ENCODE measurements around the gene TRIM29. TPM values are rescaled to one million over a fixed set of nuclear protein-coding genes. Genes with fewer than 3 reads are reported as not detected.

The TRIM29 gene
- total and polyA plus RNA-seq, 2 of the 4 experiments (the other 2 are of a cell fraction), result not detected

- whole genome bisulfite sequencing, 2 experiments (ENCODE audit: extremely low coverage in 2 of 2, insufficient read length in 1 of 2), result 0% methylated on average over 1 of the region's 6 CpGs; no CpG with 5 or more reads in 1 of the 2 experiments
- no peak overlapping the region for H3K18ac ChIP-seq (ENCODE audit: low read depth, low read length)
- no peaks in the 10 kb centered on the region for H3K9me1 ChIP-seq (ENCODE audit: insufficient read depth, low read length)
- dilution Hi-C loops (cut with HindIII; ENCODE audit: low sequenced_read_pairs, unreplicated experiment), result no loop called here
- peaks cover 58% of the 10 kb centered on the region; the same call in 1 of the 2 replicates for H3K27me3 ChIP-seq (ENCODE audit: control insufficient read depth, insufficient read depth, low read length)
- ChIA-PET POLR2A (ENCODE audit: unreplicated experiment) (no interaction called here), CTCF (no interaction called here)
- H2BK120ac ChIP-seq (ENCODE audit: low read depth, low read length), result no peak overlapping the region
- no peak overlapping the region for H3K4me3 ChIP-seq (ENCODE audit: insufficient read depth, low read depth, low read length)
- intact Hi-C loops (cut with micrococcal nuclease), result no loop called here
- no peak overlapping the region for H3K14ac ChIP-seq (replicated peaks; ENCODE audit: low read depth, low read length)
- H3K23ac ChIP-seq (ENCODE audit: low read depth, low read length), result no peak overlapping the region
- no peak overlapping the region for H4K8ac ChIP-seq (ENCODE audit: low read depth in 2 of 2, low read length in 2 of 2)
- H3K9ac ChIP-seq (ENCODE audit: low read depth, low read length), result no peak overlapping the region
- no peak overlapping the region for H4K91ac ChIP-seq (ENCODE audit: insufficient read depth, low read depth, low read length)
- H3K9me3 ChIP-seq (ENCODE audit: control insufficient read depth, insufficient read depth, low read length), result no peaks in the 10 kb centered on the region
- H4K20me1 ChIP-seq (ENCODE audit: insufficient read depth, low read length), result no peaks in the 10 kb centered on the region
- no peak for DNase-seq
- no peak overlapping the region for H3K4me2 ChIP-seq (ENCODE audit: low read depth, low read length)
- no peak overlapping the region for H2AK5ac ChIP-seq (ENCODE audit: low read depth, low read length)
- no peak overlapping the region for H4K5ac ChIP-seq (ENCODE audit: low read depth, low read length)
- TF ChIP-seq, protein P1, sequence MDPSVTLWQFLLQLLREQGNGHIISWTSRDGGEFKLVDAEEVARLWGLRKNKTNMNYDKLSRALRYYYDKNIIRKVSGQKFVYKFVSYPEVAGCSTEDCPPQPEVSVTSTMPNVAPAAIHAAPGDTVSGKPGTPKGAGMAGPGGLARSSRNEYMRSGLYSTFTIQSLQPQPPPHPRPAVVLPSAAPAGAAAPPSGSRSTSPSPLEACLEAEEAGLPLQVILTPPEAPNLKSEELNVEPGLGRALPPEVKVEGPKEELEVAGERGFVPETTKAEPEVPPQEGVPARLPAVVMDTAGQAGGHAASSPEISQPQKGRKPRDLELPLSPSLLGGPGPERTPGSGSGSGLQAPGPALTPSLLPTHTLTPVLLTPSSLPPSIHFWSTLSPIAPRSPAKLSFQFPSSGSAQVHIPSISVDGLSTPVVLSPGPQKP (IDR thresholded peaks at IDR 0.05; ENCODE audit: borderline replicate concordance, low read depth, low read length), result no peak
- H3K4me1 ChIP-seq (ENCODE audit: control insufficient read depth, insufficient read depth, low read length), result no peaks in the 10 kb centered on the region
- no peaks in the 10 kb centered on the region for H3K36me3 ChIP-seq (ENCODE audit: control insufficient read depth, insufficient read depth, low read length)
- H2BK15ac ChIP-seq (ENCODE audit: low read depth, low read length), result no peak overlapping the region
- no peaks in the 10 kb centered on the region for H3K79me1 ChIP-seq (ENCODE audit: low read depth in 1 of 2, low read length in 2 of 2)
- H3K4ac ChIP-seq (ENCODE audit: low read depth, low read length), result no peak overlapping the region
- no peak overlapping the region for H3K27ac ChIP-seq (ENCODE audit: insufficient read depth, low read length)
- no TSS peak for BruUV-seq (replicated peaks)
- H2BK20ac ChIP-seq (ENCODE audit: low read depth, low read length), result no peak overlapping the region
- no peak overlapping the region for H2BK5ac ChIP-seq (ENCODE audit: low read depth, low read length, poor library complexity, severe bottlenecking)
- H2AK9ac ChIP-seq (replicated peaks; ENCODE audit: low read depth, low read length, poor library complexity), result no peak overlapping the region
- no peak overlapping the region for H2AFZ ChIP-seq (replicated peaks; ENCODE audit: low read length, poor library complexity)
- H3K56ac ChIP-seq (ENCODE audit: extremely low read depth, insufficient read depth, low read length), result no peak overlapping the region
- in situ Hi-C loops (cut with MboI; ENCODE audit: low sequenced_read_pairs), result loop anchor here (5.0 to 25.0 kb wide), 3 partner anchors 438 to 743 kb away; no protein-coding TSS in a partner anchor
- no peak for ATAC-seq (ENCODE audit: low read depth)
These were observed 32.3 kb downstream of the TRIM29 start for GRCh38 chr11:120105576-120105975.

Data from IMR-90 (cell line).